Endothelial cell of umbilical vein (primary cell): ENCODE data around the gene SEMA4F. TPM values are rescaled to one million over a fixed set of nuclear protein-coding genes. Genes with fewer than 3 reads are reported as not detected.
A peak's percentile ranks its signal among the peaks of the same experiment; 100 is the strongest.

Source experiments
- BruUV-seq: library from RNA; stranded (reverse); fragments of 400-500 nt; replicated peaks from 2 replicates; lab custom pipeline; 2021; lab: Mats Ljungman, UMichigan
- CTCF ChIA-PET: fragments of 300-600, 350-600 bp; sonication (Branson Sonifier 250); formaldehyde crosslinking; loops from one replicate; lab custom pipeline; 2021; ENCODE audit warnings: antibody characterized with exemption, inconsistent platforms; lab: Charles Lee
- POLR2A ChIA-PET: fragments of 300-600, 350-600 bp; sonication (Branson Sonifier 250); formaldehyde crosslinking; loops from one replicate; lab custom pipeline; 2021; ENCODE audit warnings: antibody characterized with exemption, inconsistent platforms; lab: Charles Lee
- DNase-seq: peaks from one replicate; pipeline ENCODE4 v3.0.0-alpha.2; 2011; ENCODE audit warnings: low read depth, low spot score
- FAIRE-seq: peaks from 2 replicates; lab custom pipeline; 2011; peaks lifted over from hg19 to GRCh38; lab: Jason Lieb, UNC
- H2AFZ ChIP-seq: 2 replicates; pipeline ENCODE4 v1.6.0; 2012; ENCODE audit warnings: low read depth, low read length, control low read depth, inconsistent platforms
- H3K27ac ChIP-seq: 2 replicates; pipeline ENCODE4 v1.5.1; 2011; ENCODE audit warnings: low read depth, mild to moderate bottlenecking, control low read depth, low read length, moderate library complexity; ENCODE audit not compliant: insufficient read depth
- H3K27me3 ChIP-seq, 2 experiments: 2 replicates each; pipeline versions ENCODE4 v1.6.0 to v1.6.1; 2011; ENCODE audit warnings: low read length in 2 of 2, mixed read lengths in 1 of 2; ENCODE audit not compliant: control insufficient read depth in 2 of 2, insufficient read depth in 2 of 2
- H3K36me3 ChIP-seq, 2 experiments: 2 replicates in 1 of 2; 3 replicates in 1 of 2; pipeline ENCODE4 v1.5.1; 2011; ENCODE audit warnings: low read length in 2 of 2, mild to moderate bottlenecking in 1 of 2, moderate library complexity in 1 of 2; ENCODE audit not compliant: control insufficient read depth in 2 of 2, insufficient read depth in 2 of 2; ENCODE audit errors: extremely low read depth in 1 of 2
- H3K4me1 ChIP-seq: 3 replicates; pipeline ENCODE4 v1.5.1; 2011; ENCODE audit warnings: mild to moderate bottlenecking, low read length; ENCODE audit not compliant: control insufficient read depth, insufficient read depth; ENCODE audit errors: extremely low read depth
- H3K4me2 ChIP-seq: 2 replicates; pipeline ENCODE4 v1.6.1; 2011; ENCODE audit warnings: low read length, control low read depth, mixed read lengths; ENCODE audit not compliant: insufficient read depth
- H3K4me3 ChIP-seq, 3 experiments: fragments of 200-600 bp in 1 of 3; sonication (generic), shearing (Covaris generic) in 1 of 3; replicated peaks in 1 of 3; 2 replicates each; pipeline ENCODE4 v1.5.1; 2011 to 2016; ENCODE audit warnings: control low read depth in 3 of 3, low read length in 3 of 3, mild to moderate bottlenecking in 2 of 3, inconsistent platforms in 1 of 3, low read depth in 1 of 3, moderate library complexity in 1 of 3; ENCODE audit not compliant: insufficient read depth in 1 of 3
- H3K79me2 ChIP-seq: 2 replicates; pipeline ENCODE4 v1.6.0; 2012; ENCODE audit warnings: low read length, inconsistent platforms; ENCODE audit not compliant: control insufficient read depth, insufficient read depth
- H3K9ac ChIP-seq: replicated peaks from 2 replicates; pipeline ENCODE3; 2011; ENCODE audit warnings: low read length, control low read depth; ENCODE audit not compliant: insufficient read depth; ENCODE audit errors: extremely low read depth
- H3K9me1 ChIP-seq: replicated peaks from 3 replicates; pipeline ENCODE4 v1.6.0; 2011; ENCODE audit warnings: mild to moderate bottlenecking, low read length; ENCODE audit not compliant: control insufficient read depth, insufficient read depth; ENCODE audit errors: extremely low read depth
- H3K9me3 ChIP-seq: replicated peaks from 2 replicates; pipeline ENCODE4 v1.5.1; 2012; ENCODE audit warnings: low read length, inconsistent platforms; ENCODE audit not compliant: control insufficient read depth, insufficient read depth
- H4K20me1 ChIP-seq: replicated peaks from 2 replicates; pipeline ENCODE3; 2011; ENCODE audit warnings: mild to moderate bottlenecking, low read length; ENCODE audit not compliant: control insufficient read depth, insufficient read depth; ENCODE audit errors: extremely low read depth
- EZH2 ChIP-seq: IDR thresholded peaks from 2 replicates; pipeline ENCODE4 v1.6.1; 2012; ENCODE audit warnings: borderline replicate concordance, low read depth, mild to moderate bottlenecking, moderate library complexity, low read length, inconsistent platforms; ENCODE audit not compliant: severe bottlenecking
- FOS ChIP-seq: IDR thresholded peaks from 2 replicates; pipeline ENCODE4 v1.6.1; 2011; ENCODE audit warnings: mild to moderate bottlenecking, low read length, moderate library complexity, borderline replicate concordance; ENCODE audit not compliant: insufficient read depth
- GATA2 ChIP-seq: IDR thresholded peaks from 2 replicates; pipeline ENCODE4 v1.7.0; 2011; ENCODE audit warnings: low read depth, mild to moderate bottlenecking, moderate library complexity, mixed read lengths, low read length; ENCODE audit not compliant: insufficient read length, insufficient read depth
- JUN ChIP-seq: IDR thresholded peaks from 2 replicates; pipeline ENCODE4 v1.6.1; 2011; ENCODE audit warnings: borderline replicate concordance, low read depth; ENCODE audit not compliant: insufficient read length, insufficient read depth
- MYC ChIP-seq: IDR thresholded peaks from one replicate; pipeline ENCODE4 v1.6.1; 2011; ENCODE audit warnings: mild to moderate bottlenecking, low read depth, low read length
- POLR2A ChIP-seq: IDR thresholded peaks from 2 replicates; pipeline ENCODE4 v1.6.1; 2012; ENCODE audit warnings: low read depth, mild to moderate bottlenecking, control low read depth, low read length
- POLR2AphosphoS5 ChIP-seq: IDR thresholded peaks from 2 replicates; pipeline ENCODE4 v1.6.1; 2012; ENCODE audit warnings: low read depth, mild to moderate bottlenecking, control low read depth, low read length, moderate library complexity; ENCODE audit not compliant: insufficient read depth
- dilution Hi-C: fragments of 300-500 bp; cut with MboI; formaldehyde crosslinking; loops from one replicate; pipeline ENCODE4 v1.15.0; 2019; ENCODE audit warnings: low sequenced_read_pairs; ENCODE audit not compliant: extremely low pct_ligation_motif_present
- intact Hi-C: fragments of 100-400 bp; cut with micrococcal nuclease; formaldehyde crosslinking; loops from one replicate; pipeline ENCODE4 v1.10.0; 2022
- polyA plus RNA-seq, 4 experiments: library from polyadenylated mRNA; depleted of rRNA in 3 of 4; stranded (reverse) in 3 of 4; unstranded in 1 of 4; fragments of >200 nt; gene quantifications; 2 replicates each; pipeline versions ENCODE4 v1.2.1 to v1.2.3, GENCODE V29; 2011 to 2012; ENCODE audit warnings: missing spikeins in 1 of 4
- total RNA-seq: library from RNA; stranded (reverse); gene quantifications from 2 replicates; pipeline ENCODE4 v1.2.3, GENCODE V29; 2021
- TF ChIP-seq, protein P1 (sequence below), 2 donors: IDR thresholded peaks; 1 replicate in 1 of 2; 2 replicates in 1 of 2; pipeline ENCODE4 v1.5.1; 2011; ENCODE audit warnings: low read length in 2 of 2, mild to moderate bottlenecking in 2 of 2, moderate library complexity in 2 of 2, control low read depth in 1 of 2, inconsistent platforms in 1 of 2, low read depth in 1 of 2; ENCODE audit not compliant: insufficient read depth in 1 of 2; ENCODE audit errors: extremely low read depth in 1 of 2
- TF ChIP-seq, protein P2 (sequence below): IDR thresholded peaks from 2 replicates; pipeline ENCODE4 v1.6.1; 2011; ENCODE audit not compliant: insufficient read depth, insufficient read length

SEMA4F gene
- total and polyA plus RNA-seq, 2 donors (not counting 3 experiments of a cell fraction or from before 2014, with no cell fraction given): 5.3 to 6.0 TPM

GRCh38 chr2:74690571-74690970, 36.5 kb downstream of the SEMA4F start:
- DNase-seq: peak; percentile 68

GRCh38 chr2:74691929-74692328, 37.9 kb downstream of the SEMA4F start:
- intact Hi-C loops: loop anchor here (2.0 kb wide), 1 partner anchor 713 kb away; no protein-coding TSS in a partner anchor

More at GRCh38 chr2:74690571-74690970, 36.5 kb downstream of the SEMA4F start:
- dilution Hi-C loops (no loop called here), intact Hi-C loops (loop anchor here (1.0 to 2.0 kb wide), 4 partner anchors 25 to 714 kb away; no protein-coding TSS in a partner anchor)
- Histone ChIP-seq H3K36me3 (no peaks in the 10 kb centered on the region), H4K20me1 (no peaks in the 10 kb centered on the region), H3K9me1 (no peaks in the 10 kb centered on the region), H3K4me3 (no peak overlapping the region), H3K27me3 (peaks cover 22% of the 10 kb centered on the region in 2 experiments), H3K79me2 (no peaks in the 10 kb centered on the region), H2AFZ (no peak overlapping the region), H3K27ac (no peak overlapping the region), H3K4me2 (no peak overlapping the region), H3K9ac (no peak overlapping the region), H3K9me3 (no peaks in the 10 kb centered on the region), H3K4me1 (no peaks in the 10 kb centered on the region)
- CTCF ChIA-PET: interaction anchor here (0.6 to 3.0 kb wide), 29 partner anchors 9 to 718 kb away, joined by 3 to 87 read pairs (median 4); partner anchors contain the start of gene HK2
- FAIRE-seq: peak; percentile 62
- TF ChIP-seq POLR2AphosphoS5: no peak
- TF ChIP-seq, protein P1, sequence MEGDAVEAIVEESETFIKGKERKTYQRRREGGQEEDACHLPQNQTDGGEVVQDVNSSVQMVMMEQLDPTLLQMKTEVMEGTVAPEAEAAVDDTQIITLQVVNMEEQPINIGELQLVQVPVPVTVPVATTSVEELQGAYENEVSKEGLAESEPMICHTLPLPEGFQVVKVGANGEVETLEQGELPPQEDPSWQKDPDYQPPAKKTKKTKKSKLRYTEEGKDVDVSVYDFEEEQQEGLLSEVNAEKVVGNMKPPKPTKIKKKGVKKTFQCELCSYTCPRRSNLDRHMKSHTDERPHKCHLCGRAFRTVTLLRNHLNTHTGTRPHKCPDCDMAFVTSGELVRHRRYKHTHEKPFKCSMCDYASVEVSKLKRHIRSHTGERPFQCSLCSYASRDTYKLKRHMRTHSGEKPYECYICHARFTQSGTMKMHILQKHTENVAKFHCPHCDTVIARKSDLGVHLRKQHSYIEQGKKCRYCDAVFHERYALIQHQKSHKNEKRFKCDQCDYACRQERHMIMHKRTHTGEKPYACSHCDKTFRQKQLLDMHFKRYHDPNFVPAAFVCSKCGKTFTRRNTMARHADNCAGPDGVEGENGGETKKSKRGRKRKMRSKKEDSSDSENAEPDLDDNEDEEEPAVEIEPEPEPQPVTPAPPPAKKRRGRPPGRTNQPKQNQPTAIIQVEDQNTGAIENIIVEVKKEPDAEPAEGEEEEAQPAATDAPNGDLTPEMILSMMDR (IDR thresholded peaks at IDR 0.05; ENCODE audit: extremely low read depth in 1 of 2, insufficient read depth in 1 of 2, low read depth in 1 of 2, low read length in 2 of 2): peak; percentile 61 to 65
- no TSS peak for BruUV-seq
- POLR2A ChIA-PET: no interaction called here

More at GRCh38 chr2:74691929-74692328, 37.9 kb downstream of the SEMA4F start:
- no peak overlapping the region for H3K4me2 ChIP-seq
- H2AFZ ChIP-seq: no peak overlapping the region
- FAIRE-seq (no peak), DNase-seq (no peak)
- no peak overlapping the region for H3K4me3 ChIP-seq
- no peaks in the 10 kb centered on the region for H3K36me3 ChIP-seq
- no TSS peak for BruUV-seq
- ChIA-PET CTCF (interaction anchor here (0.9 to 3.0 kb wide), 3 partner anchors 22 to 184 kb away, joined by 3 to 87 read pairs (median 27); no protein-coding TSS in a partner anchor), POLR2A (no interaction called here)
- dilution Hi-C loops: no loop called here
- no peaks in the 10 kb centered on the region for H3K9me1 ChIP-seq
- no peaks in the 10 kb centered on the region for H3K4me1 ChIP-seq
- no peaks in the 10 kb centered on the region for H3K9me3 ChIP-seq
- no peak overlapping the region for H3K27ac ChIP-seq
- no peaks in the 10 kb centered on the region for H4K20me1 ChIP-seq
- no peak overlapping the region for H3K9ac ChIP-seq
- H3K79me2 ChIP-seq: no peaks in the 10 kb centered on the region
- peaks cover 22% of the 10 kb centered on the region in 2 experiments for H3K27me3 ChIP-seq
- TF ChIP-seq FOS (no peak), POLR2A (no peak), JUN (no peak), MYC (no peak), GATA2 (no peak), EZH2 (no peak), POLR2AphosphoS5 (no peak)
- TF ChIP-seq, protein P1 (IDR thresholded peaks at IDR 0.05; ENCODE audit: extremely low read depth in 1 of 2, insufficient read depth in 1 of 2, low read depth in 1 of 2, low read length in 2 of 2): no peak
- TF ChIP-seq, protein P2, sequence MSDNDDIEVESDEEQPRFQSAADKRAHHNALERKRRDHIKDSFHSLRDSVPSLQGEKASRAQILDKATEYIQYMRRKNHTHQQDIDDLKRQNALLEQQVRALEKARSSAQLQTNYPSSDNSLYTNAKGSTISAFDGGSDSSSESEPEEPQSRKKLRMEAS: no peak
